HG02798 (cell line): ENCODE data around the gene NR2F6.
"Not testable (repeated sequence)": the region's sequence is repeated elsewhere in the genome, so short reads cannot be mapped to it uniquely, and the experiment has no call there.

ENCODE experiments used
- ATAC-seq: cut with Tn5 transposase; IDR thresholded peaks from one replicate; pipeline ENCODE4 v1.9.1; 2021; ENCODE audit warnings: mild to moderate bottlenecking; ENCODE audit not compliant: unreplicated experiment, poor library complexity

Gene NR2F6

GRCh38 chr19:17215127-17215971 lies 30.4 kb downstream of the NR2F6 start, which contains the start of gene USE1:
USE1 (plus strand) TSS chr19:17215357; CDS start chr19:17215406, 49 bp downstream.
- peak; percentile 79 for ATAC-seq

- no peak for ATAC-seq
These were observed 31.1 kb downstream of the NR2F6 start for GRCh38 chr19:17214508-17215126.

GRCh38 chr19:17213334-17213733 lies 32.4 kb downstream of the NR2F6 start:
- no peak for ATAC-seq

GRCh38 chr19:17211547-17212446 lies 33.9 kb downstream of the NR2F6 start:
- no peak for ATAC-seq

GRCh38 chr19:17210296-17210695 lies 35.4 kb downstream of the NR2F6 start:
- ATAC-seq = no peak

- ATAC-seq = no peak
These were observed 36.3 kb downstream of the NR2F6 start for GRCh38 chr19:17209126-17210036.

GRCh38 chr19:17206736-17207581 lies 38.8 kb downstream of the NR2F6 start:
- no peak for ATAC-seq

GRCh38 chr19:17205237-17206140 lies 40.2 kb downstream of the NR2F6 start:
- no peak for ATAC-seq

GRCh38 chr19:17202713-17203112 lies 43.0 kb downstream of the NR2F6 start:
- ATAC-seq = no peak

GRCh38 chr19:17202249-17202648 lies 43.5 kb downstream of the NR2F6 start:
- ATAC-seq = no peak

GRCh38 chr19:17200408-17201079 lies 45.2 kb downstream of the NR2F6 start:
- ATAC-seq = no peak

- ATAC-seq = no peak
These were observed 48.1 kb downstream of the NR2F6 start for GRCh38 chr19:17197666-17198065.

GRCh38 chr19:17196610-17197009 lies 49.1 kb downstream of the NR2F6 start:
- no peak for ATAC-seq

GRCh38 chr19:17195106-17195505 lies 50.6 kb downstream of the NR2F6 start:
- ATAC-seq = no peak

GRCh38 chr19:17194608-17195007 lies 51.1 kb downstream of the NR2F6 start:
- no peak for ATAC-seq

- no peak for ATAC-seq
These were observed 53.0 kb downstream of the NR2F6 start for GRCh38 chr19:17192751-17193150.

- not testable (repeated sequence) for ATAC-seq
These were observed 54.0 kb downstream of the NR2F6 start for GRCh38 chr19:17191736-17192135.
